HL-60 (cell line): ENCODE data around the gene IGSF9.

Experiments used
- DNase-seq, 2 experiments: peaks; one replicate each; pipeline ENCODE4 v3.0.0-alpha.2; 2010 to 2020; ENCODE audit warnings: low read depth in 1 of 2, low spot score in 1 of 2
- H3K27ac ChIP-seq: fragments of 250-450 bp; sonication (Bioruptor Pico); replicated peaks from 2 replicates; pipeline ENCODE4 v1.5.1; 2020; ENCODE audit warnings: mild to moderate bottlenecking, moderate library complexity
- H3K27me3 ChIP-seq: fragments of 250-450 bp; sonication (Bioruptor Pico); 2 replicates; pipeline ENCODE4 v1.5.1; 2021; ENCODE audit warnings: mild to moderate bottlenecking, moderate library complexity; ENCODE audit not compliant: insufficient read depth, poor library complexity, severe bottlenecking
- H3K4me3 ChIP-seq: replicated peaks from 2 replicates; pipeline ENCODE4 v1.5.1; 2011; ENCODE audit warnings: mild to moderate bottlenecking, control low read depth, low read length; ENCODE audit not compliant: insufficient read depth
- GABPA ChIP-seq: IDR thresholded peaks from 2 replicates; pipeline ENCODE4 v1.6.1; 2012; ENCODE audit warnings: low read depth
- POLR2AphosphoS5 ChIP-seq: IDR thresholded peaks from 2 replicates; pipeline ENCODE4 v1.6.1; 2012; ENCODE audit warnings: low read depth
- REST ChIP-seq: IDR thresholded peaks from 2 replicates; pipeline ENCODE4 v1.6.1; 2012; ENCODE audit warnings: low read depth; ENCODE audit not compliant: insufficient replicate concordance
- SPI1 ChIP-seq: IDR thresholded peaks from 2 replicates; pipeline ENCODE4 v1.6.1; 2012; ENCODE audit warnings: low read depth, mild to moderate bottlenecking, borderline replicate concordance
- TF ChIP-seq, protein P1 (sequence below): IDR thresholded peaks from one replicate; pipeline ENCODE4 v1.5.1; 2011; ENCODE audit warnings: low read length, control low read depth, inconsistent platforms; ENCODE audit not compliant: insufficient read depth

Gene IGSF9

GRCh38 chr1:159933347-159933746 lies 12.1 kb downstream of the IGSF9 start:
- Histone ChIP-seq H3K4me3 (no peak overlapping the region), H3K27ac (no peak overlapping the region), H3K27me3 (no peaks in the 10 kb centered on the region)
- TF ChIP-seq GABPA (no peak), POLR2AphosphoS5 (no peak), SPI1 (no peak)
- no peak for DNase-seq

GRCh38 chr1:159932296-159933285 lies 12.8 kb downstream of the IGSF9 start:
- H3K27me3 ChIP-seq: no peaks in the 10 kb centered on the region
- H3K27ac ChIP-seq: no peak overlapping the region
- no peak for TF ChIP-seq POLR2AphosphoS5
- no peak for TF ChIP-seq REST
- TF ChIP-seq, protein P1, sequence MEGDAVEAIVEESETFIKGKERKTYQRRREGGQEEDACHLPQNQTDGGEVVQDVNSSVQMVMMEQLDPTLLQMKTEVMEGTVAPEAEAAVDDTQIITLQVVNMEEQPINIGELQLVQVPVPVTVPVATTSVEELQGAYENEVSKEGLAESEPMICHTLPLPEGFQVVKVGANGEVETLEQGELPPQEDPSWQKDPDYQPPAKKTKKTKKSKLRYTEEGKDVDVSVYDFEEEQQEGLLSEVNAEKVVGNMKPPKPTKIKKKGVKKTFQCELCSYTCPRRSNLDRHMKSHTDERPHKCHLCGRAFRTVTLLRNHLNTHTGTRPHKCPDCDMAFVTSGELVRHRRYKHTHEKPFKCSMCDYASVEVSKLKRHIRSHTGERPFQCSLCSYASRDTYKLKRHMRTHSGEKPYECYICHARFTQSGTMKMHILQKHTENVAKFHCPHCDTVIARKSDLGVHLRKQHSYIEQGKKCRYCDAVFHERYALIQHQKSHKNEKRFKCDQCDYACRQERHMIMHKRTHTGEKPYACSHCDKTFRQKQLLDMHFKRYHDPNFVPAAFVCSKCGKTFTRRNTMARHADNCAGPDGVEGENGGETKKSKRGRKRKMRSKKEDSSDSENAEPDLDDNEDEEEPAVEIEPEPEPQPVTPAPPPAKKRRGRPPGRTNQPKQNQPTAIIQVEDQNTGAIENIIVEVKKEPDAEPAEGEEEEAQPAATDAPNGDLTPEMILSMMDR: no peak
- TF ChIP-seq GABPA: no peak
- no peak for TF ChIP-seq SPI1
- no peak overlapping the region for H3K4me3 ChIP-seq
- DNase-seq: no peak

GRCh38 chr1:159931795-159932173 lies 13.6 kb downstream of the IGSF9 start:
- H3K4me3 ChIP-seq: no peak overlapping the region
- H3K27me3 ChIP-seq: no peaks in the 10 kb centered on the region
- DNase-seq: no peak
- TF ChIP-seq POLR2AphosphoS5: no peak
- TF ChIP-seq REST: no peak
- no peak for TF ChIP-seq GABPA
- TF ChIP-seq, protein P1: no peak
- TF ChIP-seq SPI1: no peak
- H3K27ac ChIP-seq: no peak overlapping the region

DNA sequence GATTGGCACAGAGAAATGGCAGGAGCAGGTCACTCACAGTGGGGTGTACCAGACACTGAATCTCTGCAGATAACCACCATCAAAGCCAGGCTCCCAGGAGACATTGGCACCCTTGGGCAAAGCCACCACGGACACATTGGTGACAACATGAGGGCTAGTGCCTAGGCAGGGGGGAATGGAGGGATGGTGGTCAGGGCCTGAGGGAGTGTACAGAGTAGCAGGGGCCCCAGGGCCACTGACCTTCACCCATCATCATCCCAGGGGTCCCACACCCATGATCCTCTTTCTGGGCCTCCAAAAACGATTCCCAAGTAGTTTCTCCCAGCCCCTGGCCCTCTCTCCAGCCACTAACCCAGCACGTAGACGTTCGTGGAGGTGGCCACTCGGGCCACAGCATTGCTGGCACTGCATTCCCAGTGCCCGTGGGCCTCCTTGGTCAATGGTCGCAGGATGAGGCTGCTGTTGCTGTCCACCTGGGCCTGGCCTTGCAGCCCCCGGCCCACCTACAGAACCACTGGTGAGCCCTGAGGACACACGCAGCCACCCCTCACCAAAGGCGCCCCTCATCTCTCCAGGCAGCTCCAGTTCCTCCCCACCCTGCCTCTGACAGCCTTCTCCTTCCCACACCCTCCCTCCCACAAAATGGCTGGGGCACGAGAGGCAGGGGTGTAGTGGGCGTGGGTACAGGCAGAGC lies 14.2 kb downstream of the IGSF9 start:
- Histone ChIP-seq H3K27ac (no peak overlapping the region), H3K4me3 (no peak overlapping the region), H3K27me3 (no peaks in the 10 kb centered on the region)
- TF ChIP-seq POLR2AphosphoS5: no peak
- no peak for TF ChIP-seq SPI1
- no peak for TF ChIP-seq GABPA
- no peak for TF ChIP-seq REST
- TF ChIP-seq, protein P1: no peak
- no peak for DNase-seq
